ENCODE measurements around the gene ZHX3. TPM values are rescaled to one million over a fixed set of nuclear protein-coding genes. Genes with fewer than 3 reads are reported as not detected.

Gene ZHX3
- total and polyA plus RNA-seq, 2 donors (not counting 1 experiment from before 2014, with no cell fraction given), result 4.3 to 22.2 TPM

DNA sequence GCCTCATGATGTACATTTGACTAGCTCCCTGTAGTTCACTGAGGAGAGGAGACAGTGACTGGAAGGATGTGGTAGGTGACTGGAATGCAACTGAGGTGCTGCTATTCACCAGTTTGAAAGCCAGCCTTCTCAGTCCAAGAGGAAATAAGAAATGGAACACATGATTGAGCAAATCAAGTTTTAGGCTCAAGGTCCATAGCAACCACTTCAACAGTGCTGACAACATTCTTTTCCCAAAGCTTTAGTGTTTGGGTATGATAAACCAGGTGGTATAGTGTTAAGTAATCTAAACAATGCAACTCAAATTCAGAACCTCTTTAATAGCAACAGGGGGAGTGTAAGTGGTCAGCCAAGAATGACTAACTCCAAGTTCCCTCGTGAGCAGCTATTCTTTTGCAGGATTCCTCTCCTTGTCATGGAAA lies 9.2 kb downstream of the ZHX3 start:
- Mint-ChIP-seq H3K27me3 (no peaks in the 10 kb centered on the region), H3K4me1 (peaks cover 28% of the 10 kb centered on the region), H3K4me3 (no peak overlapping the region), H3K9me3 (ENCODE audit: insufficient read depth) (no peaks in the 10 kb centered on the region), H3K27ac (no peak overlapping the region)
- H3K4me1 ChIP-seq (ENCODE audit: control insufficient read depth in 2 of 2, insufficient read depth in 2 of 2, low read length in 2 of 2), result peaks cover 19 to 22% of the 10 kb centered on the region in 2 donors
- intact Hi-C loops (cut with micrococcal nuclease), result loop anchor here (5.0 kb wide), 1 partner anchor 61 kb away; no protein-coding TSS in a partner anchor
- H3K27ac ChIP-seq (ENCODE audit: low read length in 2 of 2), result no peak overlapping the region
- TF ChIP-seq, protein P1, sequence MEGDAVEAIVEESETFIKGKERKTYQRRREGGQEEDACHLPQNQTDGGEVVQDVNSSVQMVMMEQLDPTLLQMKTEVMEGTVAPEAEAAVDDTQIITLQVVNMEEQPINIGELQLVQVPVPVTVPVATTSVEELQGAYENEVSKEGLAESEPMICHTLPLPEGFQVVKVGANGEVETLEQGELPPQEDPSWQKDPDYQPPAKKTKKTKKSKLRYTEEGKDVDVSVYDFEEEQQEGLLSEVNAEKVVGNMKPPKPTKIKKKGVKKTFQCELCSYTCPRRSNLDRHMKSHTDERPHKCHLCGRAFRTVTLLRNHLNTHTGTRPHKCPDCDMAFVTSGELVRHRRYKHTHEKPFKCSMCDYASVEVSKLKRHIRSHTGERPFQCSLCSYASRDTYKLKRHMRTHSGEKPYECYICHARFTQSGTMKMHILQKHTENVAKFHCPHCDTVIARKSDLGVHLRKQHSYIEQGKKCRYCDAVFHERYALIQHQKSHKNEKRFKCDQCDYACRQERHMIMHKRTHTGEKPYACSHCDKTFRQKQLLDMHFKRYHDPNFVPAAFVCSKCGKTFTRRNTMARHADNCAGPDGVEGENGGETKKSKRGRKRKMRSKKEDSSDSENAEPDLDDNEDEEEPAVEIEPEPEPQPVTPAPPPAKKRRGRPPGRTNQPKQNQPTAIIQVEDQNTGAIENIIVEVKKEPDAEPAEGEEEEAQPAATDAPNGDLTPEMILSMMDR (IDR thresholded peaks at IDR 0.05), result no peak
- no peak for TF ChIP-seq EZH2 (IDR thresholded peaks at IDR 0.05; ENCODE audit: borderline replicate concordance, insufficient read depth, low read depth, low read length, poor library complexity, severe bottlenecking)
- no peaks in the 10 kb centered on the region for H3K36me3 ChIP-seq (replicated peaks in 1 of 2; ENCODE audit: control extremely low read depth in 1 of 2, control insufficient read depth in 1 of 2, extremely low read depth in 1 of 2, insufficient read depth in 2 of 2, low read length in 1 of 2)
- ChIA-PET POLR2A (no interaction called here), CTCF (interaction anchor here (1.0 to 3.4 kb wide), 3 partner anchors 30 to 174 kb away, joined by 3 to 21 read pairs (median 4); no protein-coding TSS in a partner anchor)
- H3K27me3 ChIP-seq (replicated peaks in 1 of 4; ENCODE audit: control extremely low read depth in 1 of 4, control insufficient read depth in 3 of 4, insufficient read depth in 4 of 4, low read length in 3 of 4), result no peaks in the 10 kb centered on the region
- H3K9me3 ChIP-seq (ENCODE audit: control extremely low read depth in 1 of 3, control insufficient read depth in 2 of 3, insufficient read depth in 1 of 3, low read length in 2 of 3), result peaks cover 0 to 1% (median 0%) of the 10 kb centered on the region in 3 donors
- H3K79me2 ChIP-seq (ENCODE audit: control insufficient read depth, insufficient read depth, low read length), result peaks cover 59% of the 10 kb centered on the region
- no CpG with 5 or more reads among the region's 1 CpG for WGBS (ENCODE audit: insufficient coverage)
- no peak overlapping the region for H3K9ac ChIP-seq (ENCODE audit: low read length)
- H3K4me2 ChIP-seq (replicated peaks; ENCODE audit: low read depth, low read length, poor library complexity, severe bottlenecking), result no peak overlapping the region
- DNase-seq, result no peak
- H2AFZ ChIP-seq (ENCODE audit: insufficient read depth, low read depth, low read length, poor library complexity, severe bottlenecking), result no peak overlapping the region
- no peak overlapping the region for H3K4me3 ChIP-seq (ENCODE audit: control extremely low read depth in 1 of 5, extremely low read depth in 1 of 5, insufficient read depth in 1 of 5, low read depth in 2 of 5, low read length in 4 of 5)
- H4K20me1 ChIP-seq (ENCODE audit: control insufficient read depth, insufficient read depth, low read length, poor library complexity, severe bottlenecking), result no peaks in the 10 kb centered on the region
- ATAC-seq (ENCODE audit: low read depth), result no peak

DNA sequence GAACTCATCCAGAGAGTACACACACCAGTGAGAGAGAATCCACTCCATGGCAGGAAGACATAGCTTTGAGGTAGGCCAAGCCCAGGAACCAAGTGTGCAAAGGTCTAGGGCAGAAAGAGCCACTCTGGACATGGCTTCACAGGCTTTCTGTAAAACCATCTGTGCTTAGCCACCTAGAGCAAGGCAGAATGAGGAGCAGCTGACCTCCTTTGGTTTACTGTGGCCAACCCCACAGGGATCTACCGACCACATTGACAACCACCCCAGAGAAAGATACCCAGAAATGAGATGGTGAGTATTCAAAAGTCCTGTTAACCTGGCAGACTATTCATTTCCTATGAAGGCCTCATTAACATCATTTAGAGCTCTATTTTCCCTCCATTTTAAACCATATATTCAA lies 10.5 kb downstream of the ZHX3 start:
- no peak overlapping the region for H3K9ac ChIP-seq (ENCODE audit: low read length)
- H4K20me1 ChIP-seq (ENCODE audit: control insufficient read depth, insufficient read depth, low read length, poor library complexity, severe bottlenecking), result no peaks in the 10 kb centered on the region
- H3K79me2 ChIP-seq (ENCODE audit: control insufficient read depth, insufficient read depth, low read length), result peaks cover 53% of the 10 kb centered on the region
- WGBS (ENCODE audit: insufficient coverage), result no CpG with 5 or more reads among the region's 1 CpG
- no peak for TF ChIP-seq EZH2 (IDR thresholded peaks at IDR 0.05; ENCODE audit: borderline replicate concordance, insufficient read depth, low read depth, low read length, poor library complexity, severe bottlenecking)
- TF ChIP-seq, protein P1 (IDR thresholded peaks at IDR 0.05), result no peak
- peaks cover 19 to 22% of the 10 kb centered on the region in 2 donors for H3K4me1 ChIP-seq (ENCODE audit: control insufficient read depth in 2 of 2, insufficient read depth in 2 of 2, low read length in 2 of 2)
- Mint-ChIP-seq H3K27me3 (no peaks in the 10 kb centered on the region), H3K27ac (peak overlapping the region; percentile 83), H3K9me3 (ENCODE audit: insufficient read depth) (no peaks in the 10 kb centered on the region), H3K4me1 (peaks cover 28% of the 10 kb centered on the region), H3K4me3 (peak overlapping the region; percentile 80)
- ChIA-PET POLR2A (interaction anchor here (2.7 kb wide), 1 partner anchor 10 kb away, joined by 11 read pairs; the partner anchor contains the start of gene ZHX3), CTCF (interaction anchor here (1.8 to 3.4 kb wide), 4 partner anchors 32 to 75 kb away, joined by 4 to 21 read pairs (median 8); no protein-coding TSS in a partner anchor)
- H3K9me3 ChIP-seq (ENCODE audit: control extremely low read depth in 1 of 3, control insufficient read depth in 2 of 3, insufficient read depth in 1 of 3, low read length in 2 of 3), result peaks cover 0 to 1% (median 0%) of the 10 kb centered on the region in 3 donors
- H3K27me3 ChIP-seq (replicated peaks in 1 of 4; ENCODE audit: control extremely low read depth in 1 of 4, control insufficient read depth in 3 of 4, insufficient read depth in 4 of 4, low read length in 3 of 4), result no peaks in the 10 kb centered on the region
- H2AFZ ChIP-seq (ENCODE audit: insufficient read depth, low read depth, low read length, poor library complexity, severe bottlenecking), result no peak overlapping the region
- no peak overlapping the region for H3K4me2 ChIP-seq (replicated peaks; ENCODE audit: low read depth, low read length, poor library complexity, severe bottlenecking)
- no peak overlapping the region for H3K27ac ChIP-seq (ENCODE audit: low read length in 2 of 2)
- intact Hi-C loops (cut with micrococcal nuclease), result loop anchor here (2.0 to 5.0 kb wide), 2 partner anchors 60 to 74 kb away; no protein-coding TSS in a partner anchor
- ATAC-seq (ENCODE audit: low read depth), result no peak
- no peak for DNase-seq
- no peak overlapping the region for H3K4me3 ChIP-seq (ENCODE audit: control extremely low read depth in 1 of 5, extremely low read depth in 1 of 5, insufficient read depth in 1 of 5, low read depth in 2 of 5, low read length in 4 of 5)
- H3K36me3 ChIP-seq (replicated peaks in 1 of 2; ENCODE audit: control extremely low read depth in 1 of 2, control insufficient read depth in 1 of 2, extremely low read depth in 1 of 2, insufficient read depth in 2 of 2, low read length in 1 of 2), result no peaks in the 10 kb centered on the region

Data from B cell (primary cell).